Activated CD4-positive, alpha-beta T cell treated with anti-CD3 and anti-CD28 coated beads for 24 hours (primary cell): ENCODE results near the gene C16orf89.
"Not testable (repeated sequence)": the region's sequence is repeated elsewhere in the genome, so short reads cannot be mapped to it uniquely, and the experiment has no call there.

Experiments used
- DNase-seq, 2 donors: peaks; one replicate each; pipeline ENCODE4 v3.0.0-alpha.2; 2020; ENCODE audit warnings: low read depth in 2 of 2

C16orf89 gene

GRCh38 chr16:5084099-5084731 lies 18.5 kb upstream of the C16orf89 start:
- not testable (repeated sequence) for DNase-seq

GRCh38 chr16:5083646-5084045 lies 17.9 kb upstream of the C16orf89 start:
- not testable (repeated sequence) for DNase-seq

- not testable (repeated sequence) for DNase-seq
Measured at GRCh38 chr16:5080996-5081395, 15.2 kb upstream of the C16orf89 start.

DNA sequence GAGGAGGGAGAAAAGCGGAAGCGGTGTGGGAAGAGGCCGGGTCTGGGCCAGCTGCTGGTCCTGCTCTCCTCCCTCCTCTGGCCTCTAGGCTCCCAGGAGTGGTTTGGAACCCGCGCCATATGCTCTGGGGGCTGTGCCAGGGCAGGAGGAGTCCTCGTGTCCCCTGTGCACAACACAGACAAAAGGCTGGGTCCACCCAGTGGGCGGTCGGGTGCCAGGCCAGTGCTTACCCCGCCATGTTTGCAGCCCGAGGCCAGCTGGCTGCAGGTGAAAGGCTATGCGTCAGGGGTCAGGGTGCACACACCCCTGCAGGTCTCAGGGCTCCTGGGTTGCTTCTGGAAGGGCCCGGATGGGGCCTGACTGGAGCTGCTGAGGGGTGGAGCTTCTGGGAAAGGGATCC lies 14.7 kb upstream of the C16orf89 start:
- DNase-seq: not testable (repeated sequence)

GRCh38 chr16:5078626-5079025 lies 12.9 kb upstream of the C16orf89 start:
- no peak for DNase-seq

DNA sequence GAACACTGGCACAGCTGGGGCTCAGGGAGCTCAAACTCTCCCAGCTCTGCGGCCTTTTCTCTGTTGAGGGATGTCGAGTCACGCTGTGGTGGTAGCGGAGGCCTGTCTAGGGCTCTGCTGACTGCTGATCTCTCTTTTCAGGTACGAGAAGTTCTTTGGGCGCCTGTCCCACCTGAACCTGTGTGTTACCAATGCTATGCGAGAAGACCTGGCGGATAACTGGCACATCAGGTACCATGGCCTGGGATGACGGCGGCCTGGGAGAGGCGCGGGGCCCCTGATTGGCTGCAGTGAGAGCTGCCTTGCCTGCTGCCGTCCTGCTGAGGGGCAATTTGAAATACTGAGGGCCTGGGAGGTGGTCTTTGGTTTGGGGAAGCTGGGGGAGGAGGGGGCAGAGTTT lies 11.5 kb upstream of the C16orf89 start:
- DNase-seq: no peak

GRCh38 chr16:5075637-5076036 lies 9.9 kb upstream of the C16orf89 start:
- no peak for DNase-seq

GRCh38 chr16:5073771-5074170 lies 8.0 kb upstream of the C16orf89 start:
- not testable (repeated sequence) for DNase-seq

DNA sequence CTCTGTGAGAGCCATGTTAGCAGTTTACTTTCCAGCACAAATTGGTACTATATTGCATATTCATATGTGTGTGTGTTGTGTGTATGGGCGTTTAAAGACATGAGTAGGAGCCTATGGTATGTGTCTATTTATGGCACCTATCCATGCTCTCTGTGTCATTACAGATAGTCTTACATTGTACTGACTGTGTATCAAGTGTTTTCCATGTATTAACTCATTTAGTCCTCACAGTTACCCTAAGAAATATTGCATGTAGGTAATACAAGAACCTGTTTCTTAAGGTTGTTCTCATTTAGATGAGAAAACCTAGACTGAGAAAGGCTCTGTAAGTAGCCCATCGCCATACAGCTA lies 7.5 kb upstream of the C16orf89 start:
- no peak for DNase-seq

DNA sequence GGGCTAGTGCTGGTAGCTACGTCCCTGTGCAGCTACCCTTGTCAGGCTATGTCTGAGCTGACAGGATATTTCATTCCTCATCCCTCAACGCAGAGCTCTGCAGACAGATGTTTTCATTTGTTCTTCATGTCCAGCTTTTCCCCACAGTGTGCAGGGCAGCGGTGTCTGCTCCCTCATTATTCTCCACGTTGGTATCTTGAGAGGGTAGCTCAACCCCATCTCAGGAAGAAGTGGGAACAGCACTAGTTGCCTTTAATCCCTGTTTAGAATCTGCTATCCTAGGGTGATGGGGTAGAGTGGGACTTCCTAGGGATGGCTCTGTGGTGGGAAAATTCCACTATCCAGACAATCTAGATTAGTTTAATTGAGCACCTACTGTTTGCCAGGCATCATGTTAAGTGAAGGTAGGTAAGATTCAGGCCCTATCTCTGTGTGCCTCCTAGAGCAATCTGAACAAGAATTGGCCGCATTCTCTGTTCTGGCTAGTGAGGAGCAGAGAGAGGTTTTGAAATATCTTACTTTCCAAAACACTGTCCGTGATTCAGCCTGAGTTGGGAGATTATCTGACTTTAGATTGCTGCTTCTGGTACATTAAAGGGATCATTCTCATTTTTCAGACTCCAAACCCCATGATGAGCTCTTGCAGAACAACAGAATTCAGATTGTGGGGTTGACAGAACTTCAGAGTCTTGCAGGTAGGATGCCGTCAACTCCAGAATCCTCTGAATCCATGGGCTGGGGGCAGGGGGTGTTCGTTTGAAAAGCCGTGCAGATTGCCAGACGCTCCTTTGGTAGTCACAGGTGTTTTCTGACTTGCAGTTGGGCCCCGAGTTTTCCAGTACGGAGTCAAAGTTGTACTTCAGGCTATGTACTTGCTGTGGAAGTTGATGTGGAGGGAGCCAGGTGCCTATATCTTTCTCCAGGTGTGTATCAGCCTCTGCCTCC lies 6.8 kb upstream of the C16orf89 start:
- DNase-seq: no peak

- peak; percentile 82 to 84 for DNase-seq
Measured at GRCh38 chr16:5071681-5072333, 6.1 kb upstream of the C16orf89 start, which contains the start of gene ALG1. Gene ALG1 (plus strand): TSS chr16:5071843. CDS start chr16:5071850, 7 bp downstream.

GRCh38 chr16:5071341-5071680 lies 5.6 kb upstream of the C16orf89 start:
- no peak for DNase-seq

DNA sequence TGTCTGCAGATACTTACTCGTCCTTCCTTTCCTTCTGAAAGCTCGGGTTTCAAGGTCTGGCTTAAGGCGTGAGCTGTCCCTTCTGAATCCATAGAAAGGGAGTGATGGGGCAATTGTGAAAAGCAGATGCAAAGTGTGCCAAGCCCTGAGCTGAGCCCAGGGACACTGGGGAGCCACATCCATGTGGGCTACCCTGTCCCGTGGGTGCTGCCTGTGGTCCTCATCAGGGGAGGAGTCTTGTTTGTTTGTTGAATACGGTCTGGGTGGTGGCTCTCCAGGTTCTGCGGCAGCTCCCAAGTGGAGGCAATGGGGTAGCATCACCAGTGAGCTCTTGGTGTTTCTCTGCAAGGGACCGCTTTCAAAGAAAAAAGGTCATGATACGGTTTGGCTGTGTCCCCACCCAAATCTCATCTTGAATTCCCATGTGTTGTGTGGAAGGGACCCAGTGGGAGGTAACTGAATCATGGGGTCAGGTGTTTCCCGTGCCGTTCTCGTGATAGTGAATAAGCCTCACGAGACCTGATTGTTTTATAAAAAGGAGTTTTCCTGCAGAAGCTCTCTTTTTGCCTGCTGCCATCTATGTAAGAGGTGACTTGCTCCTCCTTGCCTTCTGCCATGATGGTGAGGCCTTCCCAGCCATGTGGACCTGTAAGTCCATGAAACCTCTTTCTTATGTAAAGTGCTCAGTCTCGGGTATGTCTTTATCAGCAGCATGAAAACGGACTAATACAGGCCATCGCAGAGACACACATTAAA lies 4.9 kb upstream of the C16orf89 start:
- DNase-seq: no peak

GRCh38 chr16:5069854-5070253 lies 4.1 kb upstream of the C16orf89 start:
- DNase-seq: no peak

DNA sequence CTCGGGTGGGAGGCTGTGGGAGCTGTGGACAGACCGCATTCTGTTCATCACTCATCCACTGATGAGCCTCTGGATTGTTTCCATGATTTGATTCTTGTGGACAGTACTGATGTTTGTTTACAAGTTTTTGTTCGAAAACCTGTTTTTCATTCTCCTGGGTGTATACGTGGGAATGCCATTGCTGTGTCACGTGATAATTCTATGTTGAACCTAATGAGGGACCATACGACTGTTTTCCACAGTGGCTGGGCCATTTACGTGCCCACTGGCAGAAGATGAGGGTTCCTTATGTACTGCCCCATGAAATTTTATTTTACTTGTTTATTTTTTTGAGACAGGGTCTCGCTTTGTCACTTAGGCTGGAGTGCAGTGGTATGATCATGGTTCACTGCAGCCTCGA lies 3.3 kb upstream of the C16orf89 start:
- no peak for DNase-seq

GRCh38 chr16:5066511-5066910 lies 755 bp upstream of the C16orf89 start:
- no peak for DNase-seq

- DNase-seq: no peak
Measured at GRCh38 chr16:5065326-5065725, 430 bp downstream of the C16orf89 start.

DNA sequence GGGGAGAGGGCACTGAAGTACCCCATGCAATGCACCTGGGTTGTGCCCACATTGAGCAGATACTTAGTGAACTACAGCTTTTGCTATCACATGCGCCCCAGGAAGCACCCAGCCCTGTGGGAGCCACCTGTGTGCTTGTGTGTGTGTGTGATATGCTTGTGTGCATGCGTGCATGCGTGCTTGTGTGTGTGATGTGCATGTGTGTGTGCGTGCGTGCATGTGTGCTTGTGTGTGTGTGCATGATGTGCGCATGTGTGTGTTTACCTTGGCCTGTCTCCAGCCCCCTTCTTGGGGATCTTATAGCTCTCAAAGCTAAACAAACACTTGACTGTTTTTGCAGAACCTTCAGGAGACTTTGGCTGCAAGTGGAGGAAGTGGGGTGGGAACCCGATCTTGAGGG lies 841 bp downstream of the C16orf89 start:
- DNase-seq: no peak

DNA sequence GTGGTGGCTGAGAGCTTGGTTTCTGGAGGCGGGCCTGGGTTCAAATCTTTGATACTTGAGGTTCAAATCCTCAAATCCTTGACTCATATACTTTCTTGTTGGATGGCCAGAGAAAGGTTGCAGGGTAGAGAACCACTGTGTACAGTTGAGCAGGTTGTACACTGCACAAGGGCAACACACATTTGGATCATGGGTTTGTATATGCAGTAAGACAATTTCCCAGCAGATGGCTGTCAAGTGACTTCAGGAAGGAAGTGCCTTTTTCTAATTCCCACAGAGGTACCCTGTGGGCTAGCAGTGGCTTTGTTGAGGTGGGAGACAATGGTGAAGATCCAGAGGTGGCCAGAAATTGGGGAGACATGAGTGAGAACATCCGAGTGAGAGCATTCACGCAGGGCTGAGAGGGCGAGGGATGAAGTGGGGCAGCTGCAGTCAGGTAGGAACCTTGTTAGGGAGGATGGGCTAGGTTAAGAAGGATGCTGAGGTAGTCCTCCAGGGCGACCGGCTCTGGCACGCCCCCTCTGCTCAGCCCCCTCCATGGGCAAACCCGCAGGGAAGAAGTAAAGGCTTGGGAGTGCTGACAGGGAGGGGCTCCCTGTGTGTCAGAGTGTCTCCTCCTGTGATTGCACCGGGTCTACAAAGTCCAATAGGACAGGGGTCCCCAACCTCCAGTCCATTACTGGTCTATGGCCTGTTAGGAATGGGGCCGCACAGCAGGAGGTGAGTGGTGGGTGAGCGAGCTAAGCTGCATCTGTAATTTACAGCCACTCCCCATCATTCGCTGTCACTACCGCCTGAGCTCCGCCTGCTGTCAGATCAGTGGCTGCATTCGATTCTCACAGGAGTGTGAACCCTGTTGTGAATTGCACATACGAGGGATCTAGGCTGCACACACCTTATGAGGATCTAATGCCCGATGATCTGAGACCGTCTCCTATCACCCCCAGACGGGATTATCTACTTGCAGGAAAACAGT lies 2.7 kb downstream of the C16orf89 start:
- DNase-seq: no peak

- no peak for DNase-seq
Measured at GRCh38 chr16:5062051-5062450, 3.7 kb downstream of the C16orf89 start.
